Caco-2 (cell line): ENCODE data around the gene CDC16. TPM values are rescaled to one million over a fixed set of nuclear protein-coding genes. Genes with fewer than 3 reads are reported as not detected.
A peak's percentile ranks its signal among the peaks of the same experiment; 100 is the strongest.

Source experiments
- BruUV-seq: library from RNA; stranded (reverse); fragments of 400-500 nt; replicated peaks from 2 replicates; lab custom pipeline; 2021; lab: Mats Ljungman, UMichigan
- CTCF ChIA-PET: fragments of 300-600 bp; sonication (Branson Sonifier 250); formaldehyde crosslinking; loops from one replicate; lab custom pipeline; 2022; ENCODE audit warnings: antibody characterized with exemption; lab: Charles Lee
- POLR2A ChIA-PET: fragments of 300-600 bp; sonication (Branson Sonifier 250); formaldehyde crosslinking; loops from one replicate; lab custom pipeline; 2022; ENCODE audit warnings: antibody characterized with exemption; lab: Charles Lee
- DNase-seq, 2 experiments: peaks; one replicate each; pipeline versions ENCODE4 v3.0.0 to v3.0.0-alpha.2; 2020 to 2022
- H3K27me3 ChIP-seq: replicated peaks from 2 replicates; pipeline ENCODE4 v1.6.0; 2011; ENCODE audit warnings: low read length; ENCODE audit not compliant: control insufficient read depth, insufficient read depth
- H3K36me3 ChIP-seq: 2 replicates; pipeline ENCODE4 v1.5.1; 2011; ENCODE audit warnings: low read length; ENCODE audit not compliant: control insufficient read depth, insufficient read depth
- H3K4me1 ChIP-seq: fragments of 250-450 bp; sonication (Bioruptor Pico); 2 replicates; pipeline ENCODE4 v1.5.1; 2020; ENCODE audit warnings: mild to moderate bottlenecking
- H3K4me3 ChIP-seq: 2 replicates; pipeline ENCODE4 v1.5.1; 2011; ENCODE audit warnings: low read depth, mild to moderate bottlenecking, control low read depth, low read length
- H3K9me3 ChIP-seq: fragments of 250-450 bp; sonication (Bioruptor Pico); 2 replicates; pipeline ENCODE4 v1.5.1; 2020; ENCODE audit warnings: mild to moderate bottlenecking, moderate library complexity
- H3K27ac Mint-ChIP-seq: one replicate; pipeline ENCODE4 v1.8.0; 2022; ENCODE audit warnings: mixed read lengths; ENCODE audit not compliant: unreplicated experiment
- H3K27me3 Mint-ChIP-seq: one replicate; pipeline ENCODE4 v1.8.0; 2022; ENCODE audit warnings: mixed read lengths; ENCODE audit not compliant: insufficient read depth, unreplicated experiment
- H3K36me3 Mint-ChIP-seq: one replicate; pipeline ENCODE4 v1.8.0; 2022; ENCODE audit warnings: mild to moderate bottlenecking, mixed read lengths; ENCODE audit not compliant: insufficient read depth, unreplicated experiment
- H3K4me1 Mint-ChIP-seq: one replicate; pipeline ENCODE4 v1.8.0; 2022; ENCODE audit warnings: low read depth, mixed read lengths; ENCODE audit not compliant: unreplicated experiment
- H3K4me3 Mint-ChIP-seq: one replicate; pipeline ENCODE4 v1.8.0; 2022; ENCODE audit warnings: mild to moderate bottlenecking, moderate library complexity, mixed read lengths; ENCODE audit not compliant: unreplicated experiment
- H3K9me3 Mint-ChIP-seq: one replicate; pipeline ENCODE4 v1.8.0; 2022; ENCODE audit warnings: mixed read lengths; ENCODE audit not compliant: unreplicated experiment
- CTCF ChIP-seq, 2 experiments: fragments of 200-600 bp in 1 of 2; IDR thresholded peaks; 1 replicate in 1 of 2; 2 replicates in 1 of 2; pipeline versions ENCODE4 v1.5.1 to v1.8.0; 2011 to 2022; ENCODE audit warnings: antibody characterized with exemption in 1 of 2, control low read depth in 1 of 2, inconsistent platforms in 1 of 2, low read depth in 1 of 2, low read length in 1 of 2, mild to moderate bottlenecking in 1 of 2, moderate library complexity in 1 of 2; ENCODE audit not compliant: insufficient read depth in 1 of 2, severe bottlenecking in 1 of 2, unreplicated experiment in 1 of 2
- intact Hi-C: fragments of 100-400 bp; cut with micrococcal nuclease; formaldehyde crosslinking; loops from one replicate; pipeline ENCODE4 v1.10.0; 2022; ENCODE audit not compliant: unreplicated experiment
- total RNA-seq: library from RNA; stranded (reverse); gene quantifications from 2 replicates; pipeline ENCODE4 v1.2.3, GENCODE V29; 2022

The CDC16 gene
- total RNA-seq, 1 experiment from 2014 or later: 80.5 TPM

DNA sequence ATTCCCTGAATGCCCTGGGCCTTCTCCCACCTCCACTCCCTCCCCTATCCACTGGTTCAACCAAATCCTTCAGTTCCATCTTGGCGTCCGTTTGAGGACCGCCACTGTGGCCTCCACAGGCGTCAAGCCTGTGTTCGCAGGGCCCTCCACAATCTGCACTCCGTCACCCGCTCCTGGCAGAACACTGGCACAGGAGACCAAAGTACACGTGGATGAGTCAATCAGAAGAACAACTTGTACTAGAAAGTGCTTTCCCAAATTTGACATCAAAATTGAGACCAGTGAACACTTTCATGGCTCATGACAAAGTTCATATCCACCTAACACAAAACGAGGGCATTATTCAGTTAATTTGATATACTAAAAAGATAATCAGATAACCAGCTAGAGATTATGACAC lies 6.5 kb upstream of the CDC16 start:
- POLR2A ChIA-PET: no interaction called here

GRCh38 chr13:114229506-114229905 lies 5.2 kb upstream of the CDC16 start:
- H3K36me3 Mint-ChIP-seq: peaks cover 5% of the 10 kb centered on the region
- peaks cover 21% of the 10 kb centered on the region for H3K4me1 Mint-ChIP-seq
- no peak for TF ChIP-seq CTCF (IDR thresholded peaks at IDR 0.05; ENCODE audit: insufficient read depth in 1 of 2, low read depth in 1 of 2, low read length in 1 of 2, severe bottlenecking in 1 of 2, unreplicated experiment in 1 of 2)
- POLR2A ChIA-PET: no interaction called here
- DNase-seq: no peak
- peaks cover 3% of the 10 kb centered on the region for H3K27me3 Mint-ChIP-seq
- Histone ChIP-seq H3K36me3 (no peaks in the 10 kb centered on the region), H3K4me3 (no peak overlapping the region), H3K27me3 (no peaks in the 10 kb centered on the region), H3K4me1 (no peaks in the 10 kb centered on the region), H3K9me3 (no peaks in the 10 kb centered on the region)
- intact Hi-C loops: loop anchor here (5.0 kb wide), 1 partner anchor 367 kb away; the partner anchor contains the start of gene GAS6
- H3K27ac Mint-ChIP-seq: peak overlapping the region; percentile 54
- CTCF ChIA-PET: no interaction called here
- H3K9me3 Mint-ChIP-seq: peaks cover 10% of the 10 kb centered on the region
- no TSS peak for BruUV-seq
- no peak overlapping the region for H3K4me3 Mint-ChIP-seq

More for the DNA sequence above, 6.5 kb upstream of the CDC16 start:
- no peak for TF ChIP-seq CTCF (IDR thresholded peaks at IDR 0.05; ENCODE audit: insufficient read depth in 1 of 2, low read depth in 1 of 2, low read length in 1 of 2, severe bottlenecking in 1 of 2, unreplicated experiment in 1 of 2)
- H3K4me3 Mint-ChIP-seq: no peak overlapping the region
- no peak for DNase-seq
- Histone ChIP-seq H3K4me3 (no peak overlapping the region), H3K9me3 (no peaks in the 10 kb centered on the region), H3K36me3 (no peaks in the 10 kb centered on the region), H3K27me3 (no peaks in the 10 kb centered on the region), H3K4me1 (no peaks in the 10 kb centered on the region)
- BruUV-seq: no TSS peak
- peaks cover 5% of the 10 kb centered on the region for H3K36me3 Mint-ChIP-seq
- peaks cover 21% of the 10 kb centered on the region for H3K4me1 Mint-ChIP-seq
- intact Hi-C loops: loop anchor here (5.0 kb wide), 1 partner anchor 366 kb away; the partner anchor contains the start of gene GAS6
- no peak overlapping the region for H3K27ac Mint-ChIP-seq
- peaks cover 10% of the 10 kb centered on the region for H3K9me3 Mint-ChIP-seq
- CTCF ChIA-PET: no interaction called here
- peaks cover 3% of the 10 kb centered on the region for H3K27me3 Mint-ChIP-seq

DNA sequence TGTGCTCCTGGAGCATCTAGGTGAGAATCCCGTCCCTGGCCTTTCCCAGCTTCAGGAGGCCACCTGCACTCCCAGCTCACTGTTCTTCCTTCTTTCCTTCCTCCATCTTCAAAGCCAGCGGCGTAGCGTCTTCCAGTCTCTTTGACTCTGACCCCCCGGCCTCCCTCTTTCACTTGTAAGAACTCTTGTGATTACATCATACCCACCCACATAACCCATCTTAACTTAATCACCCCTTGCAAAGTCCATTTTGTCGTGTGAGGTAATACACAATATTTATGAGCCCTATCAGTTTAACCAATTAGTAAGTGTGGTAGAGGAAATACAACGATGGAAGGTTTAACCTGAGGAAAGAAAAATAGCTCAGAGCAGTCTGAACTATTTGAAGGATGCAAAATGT lies 4.6 kb upstream of the CDC16 start:
- intact Hi-C loops: no loop called here
- H3K4me1 Mint-ChIP-seq: peaks cover 17% of the 10 kb centered on the region
- no peaks in the 10 kb centered on the region for H3K27me3 ChIP-seq
- H3K4me3 ChIP-seq: no peak overlapping the region
- TF ChIP-seq CTCF (IDR thresholded peaks at IDR 0.05; ENCODE audit: insufficient read depth in 1 of 2, low read depth in 1 of 2, low read length in 1 of 2, severe bottlenecking in 1 of 2, unreplicated experiment in 1 of 2): no peak
- POLR2A ChIA-PET: no interaction called here
- H3K36me3 ChIP-seq: no peaks in the 10 kb centered on the region
- peak overlapping the region; percentile 16 for H3K4me3 Mint-ChIP-seq
- no peak for DNase-seq
- no TSS peak for BruUV-seq
- CTCF ChIA-PET: no interaction called here
- peak overlapping the region; percentile 54 for H3K27ac Mint-ChIP-seq
- peaks cover 1% of the 10 kb centered on the region for H3K36me3 Mint-ChIP-seq
- H3K4me1 ChIP-seq: no peaks in the 10 kb centered on the region
- H3K9me3 ChIP-seq: no peaks in the 10 kb centered on the region
- peaks cover under 1% of the 10 kb centered on the region for H3K27me3 Mint-ChIP-seq
- peaks cover 4% of the 10 kb centered on the region for H3K9me3 Mint-ChIP-seq
